Sigmoid colon (tissue), 7 donors: ENCODE measurements around the gene NCKAP5. TPM values are rescaled to one million over a fixed set of nuclear protein-coding genes. Genes with fewer than 3 reads are reported as not detected.

Source experiments
- DNase-seq: peaks from one replicate; pipeline ENCODE4 v3.0.0-alpha.2; 2019
- H3K27ac ChIP-seq, 4 donors: fragments of 200-600 bp; sonication (generic); one replicate each; pipeline ENCODE4 v1.5.1; 2016 to 2019; ENCODE audit warnings: mild to moderate bottlenecking in 1 of 4
- H3K27me3 ChIP-seq, 3 donors: fragments of 200-600 bp; sonication (generic); one replicate each; pipeline ENCODE4 v1.5.1; 2019; ENCODE audit warnings: mild to moderate bottlenecking in 1 of 3
- H3K36me3 ChIP-seq, 4 donors: fragments of 200-600 bp; sonication (generic); one replicate each; pipeline ENCODE4 v1.5.1; 2016 to 2019
- H3K4me1 ChIP-seq, 4 donors: fragments of 200-600 bp; sonication (generic); one replicate each; pipeline ENCODE4 v1.5.1; 2017 to 2019
- H3K4me3 ChIP-seq, 4 donors: fragments of 200-600 bp; sonication (generic); one replicate each; pipeline ENCODE4 v1.5.1; 2017 to 2019; ENCODE audit warnings: mild to moderate bottlenecking in 2 of 4, moderate library complexity in 1 of 4
- H3K9me3 ChIP-seq, 4 donors: fragments of 200-600 bp in 3 of 4; sonication (generic) in 3 of 4; one replicate each; pipeline versions ENCODE4 v1.5.1 to v1.6.1; 2013 to 2019
- EP300 ChIP-seq, 4 donors: sonication (generic); formaldehyde crosslinking; IDR thresholded peaks; one replicate each; pipeline ENCODE4 v1.6.1; 2017; ENCODE audit warnings: antibody characterized with exemption in 4 of 4
- POLR2A ChIP-seq, 2 donors: fragments of 450-650 bp; IDR thresholded peaks; one replicate each; pipeline ENCODE4 v1.6.1; 2016; ENCODE audit warnings: antibody characterized with exemption in 2 of 2, mild to moderate bottlenecking in 2 of 2, moderate library complexity in 2 of 2
- POLR2AphosphoS5 ChIP-seq, 4 donors: sonication (generic); formaldehyde crosslinking; IDR thresholded peaks; one replicate each; pipeline ENCODE4 v1.6.1; 2017; ENCODE audit warnings: antibody characterized with exemption in 4 of 4
- WGBS, 2 donors: extraction: QIAGEN DNeasy Blood & Tissue Kit; methylation state at CpG; one replicate each; pipeline ENCODE4 v1.1.7; 2013; 5-methylcytosine and 5-hydroxymethylcytosine counted together
- intact Hi-C: fragments of 100-400 bp; cut with DNase I; formaldehyde crosslinking; loops from one replicate; pipeline ENCODE4 v1.15.1; 2023
- polyA plus RNA-seq, 3 donors: library from polyadenylated mRNA; stranded (reverse); fragments of 200-250 nt; gene quantifications; one replicate each; pipeline ENCODE4 v1.2.3, GENCODE V29; 2013
- total RNA-seq, 4 donors: library from RNA; depleted of rRNA; stranded (reverse); fragments of >200 nt; gene quantifications; one replicate each; pipeline ENCODE4 v1.1.0, GENCODE V29; 2016
- TF ChIP-seq, protein P1 (sequence below), 4 experiments: fragments of 450-650 bp in 3 of 4; fragments of 200-600 bp in 1 of 4; IDR thresholded peaks; one replicate each; pipeline ENCODE4 v1.5.1; 2016 to 2019; ENCODE audit warnings: antibody characterized with exemption in 4 of 4, mild to moderate bottlenecking in 3 of 4, moderate library complexity in 2 of 4
- donor health status: healthy with polysubstance abuse.
- donor health status: Bipolar disorder and iron deficiency.
- donor health status: healthy.

Gene NCKAP5
- total and polyA plus RNA-seq, 7 donors = under 0.01 to 3.7 (median 0.60) TPM

DNA sequence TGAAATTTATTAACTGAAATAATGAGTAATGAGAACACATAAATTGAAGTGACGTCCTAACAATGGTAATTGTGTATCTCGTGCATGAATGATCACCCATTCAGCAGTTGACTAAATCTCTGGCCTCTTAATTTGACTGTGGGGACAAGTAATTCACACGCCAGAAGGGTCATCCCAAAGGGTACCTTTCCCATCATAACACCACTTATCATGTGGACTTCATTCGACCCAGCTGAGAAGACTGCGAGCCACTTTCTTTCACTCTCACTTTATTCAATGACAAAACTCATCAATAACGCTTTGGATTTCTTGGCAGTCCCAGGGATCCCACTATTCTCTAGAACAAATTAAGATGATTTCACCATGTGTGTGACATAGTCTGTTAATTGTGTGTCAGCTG is 835.6 kb downstream of the NCKAP5 start:
- intact Hi-C loops = no loop called here
- H3K27me3 ChIP-seq = no peaks in the 10 kb centered on the region
- 93 to 94% methylated on average over 6 of the region's 6 CpGs for WGBS, 2 donors
- H3K4me1 ChIP-seq = no peaks in the 10 kb centered on the region
- TF ChIP-seq, protein P1, sequence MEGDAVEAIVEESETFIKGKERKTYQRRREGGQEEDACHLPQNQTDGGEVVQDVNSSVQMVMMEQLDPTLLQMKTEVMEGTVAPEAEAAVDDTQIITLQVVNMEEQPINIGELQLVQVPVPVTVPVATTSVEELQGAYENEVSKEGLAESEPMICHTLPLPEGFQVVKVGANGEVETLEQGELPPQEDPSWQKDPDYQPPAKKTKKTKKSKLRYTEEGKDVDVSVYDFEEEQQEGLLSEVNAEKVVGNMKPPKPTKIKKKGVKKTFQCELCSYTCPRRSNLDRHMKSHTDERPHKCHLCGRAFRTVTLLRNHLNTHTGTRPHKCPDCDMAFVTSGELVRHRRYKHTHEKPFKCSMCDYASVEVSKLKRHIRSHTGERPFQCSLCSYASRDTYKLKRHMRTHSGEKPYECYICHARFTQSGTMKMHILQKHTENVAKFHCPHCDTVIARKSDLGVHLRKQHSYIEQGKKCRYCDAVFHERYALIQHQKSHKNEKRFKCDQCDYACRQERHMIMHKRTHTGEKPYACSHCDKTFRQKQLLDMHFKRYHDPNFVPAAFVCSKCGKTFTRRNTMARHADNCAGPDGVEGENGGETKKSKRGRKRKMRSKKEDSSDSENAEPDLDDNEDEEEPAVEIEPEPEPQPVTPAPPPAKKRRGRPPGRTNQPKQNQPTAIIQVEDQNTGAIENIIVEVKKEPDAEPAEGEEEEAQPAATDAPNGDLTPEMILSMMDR (IDR thresholded peaks at IDR 0.05) = no peak
- TF ChIP-seq POLR2A (IDR thresholded peaks at IDR 0.05) (no peak), EP300 (IDR thresholded peaks at IDR 0.05) (no peak), POLR2AphosphoS5 (IDR thresholded peaks at IDR 0.05) (no peak)
- no peaks in the 10 kb centered on the region for H3K9me3 ChIP-seq
- no peaks in the 10 kb centered on the region for H3K36me3 ChIP-seq
- DNase-seq = no peak
- no peak overlapping the region for H3K4me3 ChIP-seq
- no peak overlapping the region for H3K27ac ChIP-seq

DNA sequence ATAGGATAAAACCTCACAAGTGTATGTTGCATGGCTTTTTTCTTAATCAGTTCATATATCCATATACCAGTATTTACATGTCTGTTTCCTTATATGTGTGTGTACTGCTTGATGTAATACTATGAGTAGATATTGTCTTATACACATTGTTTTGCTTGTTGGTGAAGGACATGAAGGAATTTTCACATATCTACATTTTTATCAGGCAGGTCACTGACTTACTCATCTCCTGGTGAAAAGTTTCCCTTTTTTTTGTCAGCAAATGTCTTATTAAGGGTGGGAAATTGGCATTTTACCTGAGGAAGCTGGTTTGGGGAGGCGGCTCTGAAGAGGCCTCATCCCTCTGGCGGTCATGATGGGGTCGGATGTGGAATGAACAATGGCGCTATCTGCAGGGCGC is 836.8 kb downstream of the NCKAP5 start:
- Histone ChIP-seq H3K4me3 (no peak overlapping the region), H3K4me1 (no peaks in the 10 kb centered on the region), H3K27me3 (no peaks in the 10 kb centered on the region), H3K27ac (no peak overlapping the region), H3K9me3 (no peaks in the 10 kb centered on the region), H3K36me3 (no peaks in the 10 kb centered on the region)
- intact Hi-C loops = no loop called here
- TF ChIP-seq POLR2A (IDR thresholded peaks at IDR 0.05) (no peak), POLR2AphosphoS5 (IDR thresholded peaks at IDR 0.05) (no peak), EP300 (IDR thresholded peaks at IDR 0.05) (no peak)
- TF ChIP-seq, protein P1 (IDR thresholded peaks at IDR 0.05) = no peak
- DNase-seq = no peak
- 95 to 97% methylated on average over 5 of the region's 5 CpGs for WGBS, 2 donors

DNA sequence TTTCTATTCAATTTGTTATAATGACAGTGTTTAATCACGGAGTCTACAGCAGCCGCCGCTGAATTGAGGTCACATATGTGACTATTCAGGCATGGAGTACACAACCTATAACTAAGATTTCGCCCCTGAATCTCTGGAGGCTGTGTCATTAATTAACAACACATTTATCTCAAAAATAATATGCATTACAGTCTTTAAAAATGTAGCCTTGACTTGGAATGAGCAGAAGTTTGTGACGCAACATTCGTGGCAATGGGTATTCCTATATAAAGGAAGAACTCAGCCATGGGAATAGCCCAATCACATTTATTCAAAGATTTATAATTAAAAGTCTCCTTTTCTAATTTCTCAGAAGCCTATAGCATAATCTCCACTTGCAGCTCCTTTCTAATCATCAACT is 837.7 kb downstream of the NCKAP5 start:
- H3K27ac ChIP-seq = no peak overlapping the region
- H3K4me1 ChIP-seq = no peaks in the 10 kb centered on the region
- DNase-seq = no peak
- H3K27me3 ChIP-seq = no peaks in the 10 kb centered on the region
- TF ChIP-seq POLR2AphosphoS5 (IDR thresholded peaks at IDR 0.05) = no peak
- TF ChIP-seq POLR2A (IDR thresholded peaks at IDR 0.05) = no peak
- TF ChIP-seq, protein P1 (IDR thresholded peaks at IDR 0.05) = no peak
- TF ChIP-seq EP300 (IDR thresholded peaks at IDR 0.05) = no peak
- intact Hi-C loops = no loop called here
- no peaks in the 10 kb centered on the region for H3K9me3 ChIP-seq
- no peak overlapping the region for H3K4me3 ChIP-seq
- WGBS, 2 donors = 91 to 94% methylated on average over 6 of the region's 6 CpGs
- H3K36me3 ChIP-seq = no peaks in the 10 kb centered on the region

DNA sequence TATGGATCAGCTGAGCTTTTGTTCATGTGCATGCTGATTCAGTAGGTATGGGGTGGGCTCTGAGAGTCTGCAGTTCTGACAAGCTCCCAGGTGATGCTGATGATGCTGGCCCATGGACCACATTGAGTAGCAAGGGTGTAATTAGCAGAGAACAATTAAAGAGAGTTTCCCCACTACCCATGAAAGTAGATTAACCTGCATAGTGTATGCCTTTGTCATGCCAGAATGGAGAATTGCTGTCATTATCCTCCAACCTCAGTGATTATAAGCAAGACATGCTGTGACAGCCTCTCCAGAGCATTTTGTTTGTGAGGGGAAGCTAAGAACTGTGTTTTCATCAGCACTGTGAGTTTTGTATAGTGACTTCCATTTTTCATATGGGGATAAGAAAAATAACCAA is 838.7 kb downstream of the NCKAP5 start:
- TF ChIP-seq, protein P1 (IDR thresholded peaks at IDR 0.05) = no peak
- TF ChIP-seq EP300 (IDR thresholded peaks at IDR 0.05) (no peak), POLR2AphosphoS5 (IDR thresholded peaks at IDR 0.05) (no peak), POLR2A (IDR thresholded peaks at IDR 0.05) (no peak)

DNA sequence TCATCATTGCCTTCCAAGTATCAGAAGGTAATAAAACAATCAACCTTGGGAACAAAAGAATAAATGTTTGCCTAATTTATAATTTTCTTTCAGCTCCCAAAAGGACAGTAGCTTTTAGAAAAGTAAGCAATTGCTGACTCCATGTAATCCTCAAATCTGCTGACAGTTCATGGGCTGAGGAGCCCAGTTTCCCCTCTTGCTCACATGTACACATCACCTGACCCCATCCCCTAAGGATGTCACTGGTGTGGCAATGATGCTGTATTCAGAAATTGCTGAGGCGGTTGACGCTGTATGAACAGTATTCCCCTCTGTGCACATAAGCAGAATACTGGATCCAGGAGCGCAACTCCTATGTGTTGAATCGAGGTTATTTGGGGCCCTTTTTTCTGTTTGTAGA is 842.1 kb downstream of the NCKAP5 start:
- TF ChIP-seq EP300 (IDR thresholded peaks at IDR 0.05) (no peak), POLR2A (IDR thresholded peaks at IDR 0.05) (no peak), POLR2AphosphoS5 (IDR thresholded peaks at IDR 0.05) (no peak)
- TF ChIP-seq, protein P1 (IDR thresholded peaks at IDR 0.05) = no peak
- intact Hi-C loops = no loop called here
- Histone ChIP-seq H3K4me3 (no peak overlapping the region), H3K27me3 (no peaks in the 10 kb centered on the region), H3K27ac (no peak overlapping the region), H3K36me3 (no peaks in the 10 kb centered on the region), H3K4me1 (no peaks in the 10 kb centered on the region), H3K9me3 (no peaks in the 10 kb centered on the region)
- 73 to 94% methylated on average over 4 of the region's 4 CpGs for WGBS, 2 donors
- no peak for DNase-seq

More for the DNA sequence above, 838.7 kb downstream of the NCKAP5 start:
- Histone ChIP-seq H3K4me1 (no peaks in the 10 kb centered on the region), H3K9me3 (no peaks in the 10 kb centered on the region), H3K36me3 (no peaks in the 10 kb centered on the region), H3K4me3 (no peak overlapping the region), H3K27me3 (no peaks in the 10 kb centered on the region), H3K27ac (no peak overlapping the region)
- no peak for DNase-seq
- intact Hi-C loops = no loop called here
